Right atrium auricular region (tissue), 2 donors: Measurements from ENCODE around the gene DOK1. TPM values are rescaled to one million over a fixed set of nuclear protein-coding genes. Genes with fewer than 3 reads are reported as not detected.

Experiments
- DNase-seq: peaks from one replicate; pipeline ENCODE4 v3.0.0-alpha.2; 2019; ENCODE audit warnings: low spot score
- H3K27ac ChIP-seq, 2 donors: fragments of 200-600 bp; sonication (generic); 1 replicate in 1 of 2; 2 replicates in 1 of 2; pipeline ENCODE4 v1.5.1; 2016 to 2019
- H3K27me3 ChIP-seq, 2 donors: fragments of 200-600 bp; sonication (generic); one replicate each; pipeline versions ENCODE4 v1.5.1 to v1.6.0; 2017 to 2019
- H3K36me3 ChIP-seq: fragments of 200-600 bp; sonication (generic); one replicate; pipeline ENCODE4 v1.5.1; 2016
- H3K4me1 ChIP-seq, 2 donors: fragments of 200-600 bp; sonication (generic); one replicate each; pipeline versions ENCODE4 v1.5.1 to v1.6.0; 2017 to 2019
- H3K4me3 ChIP-seq, 2 donors: fragments of 200-600 bp; sonication (generic); 1 replicate in 1 of 2; 2 replicates in 1 of 2; pipeline ENCODE4 v1.5.1; 2017 to 2019; ENCODE audit warnings: mild to moderate bottlenecking in 1 of 2, moderate library complexity in 1 of 2
- H3K9me3 ChIP-seq, 2 donors: fragments of 200-600 bp; sonication (generic); one replicate each; pipeline ENCODE4 v1.5.1; 2019
- CTCF ChIP-seq, 2 donors: fragments of 200-600 bp; sonication (generic); IDR thresholded peaks; one replicate each; pipeline ENCODE4 v1.5.1; 2019; ENCODE audit warnings: antibody characterized with exemption in 2 of 2
- total RNA-seq, 2 donors: library from RNA; depleted of rRNA; stranded (reverse); fragments of >200 nt; gene quantifications; one replicate each; pipeline ENCODE4 v1.1.0, GENCODE V29; 2016

DOK1 gene
- total RNA-seq, 2 donors from 2014 or later = 4.9 to 10.3 TPM

GRCh38 chr2:74524005-74524404 is 30.5 kb upstream of the DOK1 start:
- H3K27ac ChIP-seq = no peak overlapping the region
- H3K9me3 ChIP-seq = no peaks in the 10 kb centered on the region
- DNase-seq = no peak
- no peak overlapping the region for H3K4me3 ChIP-seq
- TF ChIP-seq CTCF (IDR thresholded peaks at IDR 0.05) = no peak
- H3K27me3 ChIP-seq = peaks cover 0 to 4% of the 10 kb centered on the region in 2 donors
- peaks cover 0 to 14% of the 10 kb centered on the region in 2 donors for H3K4me1 ChIP-seq
- H3K36me3 ChIP-seq = peaks cover 22% of the 10 kb centered on the region

GRCh38 chr2:74524955-74525716 is 29.4 kb upstream of the DOK1 start:
- peaks cover 22% of the 10 kb centered on the region for H3K36me3 ChIP-seq

GRCh38 chr2:74525717-74526648 is 28.5 kb upstream of the DOK1 start, which contains the start of gene DQX1:
TSS of gene DQX1 (minus strand) at chr2:74526231. CDS start at chr2:74525729, 502 bp downstream.
- Histone ChIP-seq H3K27ac (no peak within 1 kb of the TSS), H3K4me1 (peaks cover 0 to 20% of the 10 kb centered on the region in 2 donors), H3K36me3 (peaks cover 22% of the 10 kb centered on the region), H3K4me3 (no peak within 1 kb of the TSS), H3K27me3 (no peaks in the 10 kb centered on the region), H3K9me3 (no peaks in the 10 kb centered on the region)
- DNase-seq = no peak
- no peak for TF ChIP-seq CTCF (IDR thresholded peaks at IDR 0.05)

More at GRCh38 chr2:74524955-74525716, 29.4 kb upstream of the DOK1 start:
- peaks cover 0 to 15% of the 10 kb centered on the region in 2 donors for H3K4me1 ChIP-seq
- H3K9me3 ChIP-seq = no peaks in the 10 kb centered on the region
- DNase-seq = no peak
- H3K4me3 ChIP-seq = no peak overlapping the region
- no peak for TF ChIP-seq CTCF (IDR thresholded peaks at IDR 0.05)
- H3K27ac ChIP-seq = no peak overlapping the region
- H3K27me3 ChIP-seq = no peaks in the 10 kb centered on the region

- Histone ChIP-seq H3K27ac (no peak overlapping the region), H3K9me3 (no peaks in the 10 kb centered on the region), H3K4me1 (peaks cover 0 to 28% of the 10 kb centered on the region in 2 donors), H3K4me3 (no peak overlapping the region), H3K27me3 (no peaks in the 10 kb centered on the region), H3K36me3 (peaks cover 22% of the 10 kb centered on the region)
- no peak for TF ChIP-seq CTCF (IDR thresholded peaks at IDR 0.05)
- no peak for DNase-seq
These were observed 27.8 kb upstream of the DOK1 start for GRCh38 chr2:74526649-74527230.

GRCh38 chr2:74527741-74528140 is 26.8 kb upstream of the DOK1 start:
- DNase-seq = no peak
- Histone ChIP-seq H3K36me3 (peaks cover 26% of the 10 kb centered on the region), H3K27ac (no peak overlapping the region), H3K4me3 (no peak overlapping the region), H3K27me3 (no peaks in the 10 kb centered on the region), H3K9me3 (no peaks in the 10 kb centered on the region), H3K4me1 (peaks cover 0 to 30% of the 10 kb centered on the region in 2 donors)
- no peak for TF ChIP-seq CTCF (IDR thresholded peaks at IDR 0.05)
